Activated T-cell treated with anti-CD3 and anti-CD28 coated beads for 24 hours (primary cell): ENCODE data around the gene ACTL7B.
"Not testable (repeated sequence)": the region's sequence is repeated elsewhere in the genome, so short reads cannot be mapped to it uniquely, and the experiment has no call there.

Experiments
- DNase-seq: peaks from one replicate; pipeline ENCODE4 v3.0.0-alpha.2; 2020; ENCODE audit warnings: low read depth

The ACTL7B gene

DNA sequence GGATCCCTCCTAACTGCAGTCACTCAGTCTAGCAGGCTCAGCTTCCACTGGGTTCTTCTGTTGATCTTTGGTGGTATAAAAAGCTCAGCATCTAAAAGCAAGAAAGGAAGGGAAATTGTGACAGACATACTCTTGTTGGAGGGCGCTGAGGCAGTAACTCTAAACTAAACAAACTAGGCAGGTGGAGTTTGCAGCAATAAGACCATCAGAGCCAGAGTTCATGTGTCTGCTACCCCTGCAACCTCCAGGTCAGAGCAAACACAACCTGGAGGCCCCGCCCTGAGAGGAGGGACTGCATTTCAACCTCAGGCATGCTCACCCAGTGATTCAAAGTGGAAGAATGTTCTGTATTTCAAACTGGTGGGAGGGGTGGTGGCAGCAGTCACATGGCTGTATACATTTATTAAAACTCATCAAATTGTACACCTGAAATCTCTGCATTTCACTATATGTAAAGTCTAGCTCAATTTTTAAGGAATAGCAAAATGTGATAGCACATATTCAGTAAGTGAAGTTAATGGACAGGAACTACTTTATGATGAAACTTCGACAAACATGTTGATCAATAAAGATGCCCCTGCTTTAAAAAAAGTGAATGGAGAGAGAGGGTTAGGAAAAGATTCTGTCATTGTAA, 13.4 kb upstream of the ACTL7B start:
- no peak for DNase-seq

GRCh38 chr9:108867829-108868228, 12.0 kb upstream of the ACTL7B start:
- DNase-seq = no peak

GRCh38 chr9:108867116-108867515, 11.3 kb upstream of the ACTL7B start:
- no peak for DNase-seq

DNA sequence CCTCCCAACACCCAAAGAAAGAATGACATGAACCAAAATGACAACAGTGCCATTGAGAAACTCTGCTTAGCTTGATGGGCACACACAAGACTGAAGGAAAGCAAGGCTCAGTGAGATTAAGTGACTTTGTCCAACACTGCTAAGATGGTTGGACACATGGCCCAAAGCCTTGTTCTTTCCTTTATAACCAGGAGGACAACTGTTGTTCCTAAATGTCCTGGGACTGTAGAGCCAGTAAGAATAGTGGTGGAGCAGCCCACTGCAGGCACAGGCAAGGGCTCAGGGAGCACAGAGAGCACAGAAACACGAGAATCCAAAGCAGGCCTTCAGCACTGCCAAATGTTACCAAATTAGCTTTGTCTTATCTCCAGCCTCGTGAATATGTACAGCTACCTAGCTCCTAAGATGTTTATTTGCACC, 10.2 kb upstream of the ACTL7B start:
- DNase-seq = no peak

- no peak for DNase-seq
Measured at GRCh38 chr9:108865037-108865436, 9.3 kb upstream of the ACTL7B start.

DNA sequence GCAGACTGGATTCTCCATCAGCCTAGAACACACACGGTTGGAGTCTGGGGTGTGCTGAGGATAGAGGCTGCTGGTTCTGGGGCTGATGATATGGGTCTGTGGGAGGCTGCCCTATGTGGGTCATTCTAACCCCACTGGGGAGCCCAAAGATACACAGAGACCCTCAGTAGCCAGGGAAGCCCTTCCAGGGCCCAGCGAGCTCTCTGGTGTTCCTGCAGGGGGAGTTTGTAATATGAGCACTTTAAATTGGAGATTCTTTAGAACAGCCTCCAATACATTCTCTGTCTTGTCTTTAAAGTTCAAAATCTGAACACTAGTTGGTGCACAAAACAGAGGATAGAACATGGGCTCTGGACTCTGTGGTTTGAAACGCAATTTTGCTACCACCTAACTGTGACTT, 8.7 kb upstream of the ACTL7B start:
- DNase-seq = no peak

DNA sequence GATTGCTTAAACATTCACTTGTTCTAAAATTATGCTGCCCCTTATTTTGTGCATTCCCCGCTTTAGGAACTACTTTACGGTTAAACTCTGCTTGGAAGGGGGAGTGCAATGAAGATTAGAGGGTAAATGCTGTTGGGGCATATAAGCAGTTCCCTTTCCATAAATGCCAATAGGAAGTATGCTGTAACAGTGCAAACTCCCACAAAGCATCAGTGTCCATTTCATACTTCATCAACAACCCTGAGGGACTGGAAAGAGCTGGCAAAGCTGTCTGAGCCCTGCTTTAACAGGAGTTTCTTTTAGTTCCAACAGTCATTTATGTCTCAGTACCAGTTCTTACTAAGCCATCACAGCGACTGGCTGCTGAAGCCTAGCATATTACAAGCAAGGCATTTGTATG, 8.1 kb upstream of the ACTL7B start:
- no peak for DNase-seq

GRCh38 chr9:108861997-108862396, 6.2 kb upstream of the ACTL7B start, which contains the start of gene ACTL7A:
Gene ACTL7A, plus strand, starts transcription at chr9:108862266. Its CDS starts 57 bp downstream, at chr9:108862323.
- DNase-seq = no peak

- no peak for DNase-seq
Measured at GRCh38 chr9:108861464-108861863, 5.7 kb upstream of the ACTL7B start.

- DNase-seq = no peak
Measured at GRCh38 chr9:108860764-108861163, 5.0 kb upstream of the ACTL7B start.

DNA sequence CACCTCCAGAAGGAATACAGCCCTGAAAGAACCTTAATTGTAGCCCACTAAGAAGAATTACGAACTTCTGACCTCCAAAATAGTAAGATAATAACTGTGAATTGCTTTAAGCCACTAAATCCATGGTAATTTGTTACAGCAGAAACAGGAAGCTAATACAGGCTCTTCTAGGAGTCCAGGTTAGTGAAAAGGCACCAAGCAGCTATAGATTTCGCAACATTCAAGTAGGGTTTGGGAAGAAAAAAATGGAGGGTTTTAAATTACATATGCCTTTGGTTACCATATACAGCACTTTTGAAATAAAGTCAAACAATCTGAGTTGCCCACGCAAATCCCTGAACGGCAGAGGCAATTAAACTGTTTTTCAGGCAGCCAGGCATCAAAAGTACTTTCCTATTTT, 4.6 kb upstream of the ACTL7B start:
- no peak for DNase-seq

- DNase-seq = no peak
Measured at GRCh38 chr9:108859459-108860114, 3.8 kb upstream of the ACTL7B start.

- no peak for DNase-seq
Measured at GRCh38 chr9:108857572-108857971, 1.8 kb upstream of the ACTL7B start.

DNA sequence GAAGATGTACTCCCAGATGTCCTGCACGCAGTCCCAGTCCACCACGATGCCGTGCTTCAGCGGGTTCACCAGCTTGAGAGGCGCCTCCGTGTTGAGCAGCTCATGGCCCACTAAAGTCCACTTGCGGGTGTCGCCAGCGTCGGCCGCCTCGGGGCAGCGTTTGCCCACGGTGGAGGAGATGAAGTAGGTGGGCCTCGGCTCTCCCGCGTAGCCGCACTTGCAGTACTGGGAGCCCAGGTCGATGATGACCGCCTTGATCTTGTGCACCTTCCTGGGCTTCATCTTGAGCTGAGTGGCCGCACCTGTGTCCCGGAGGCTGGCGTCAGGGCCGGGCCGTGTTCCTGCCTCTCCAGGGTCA, 278 bp downstream of the ACTL7B start:
- no peak for DNase-seq

GRCh38 chr9:108854641-108855528, 901 bp downstream of the ACTL7B start:
- no peak for DNase-seq

DNA sequence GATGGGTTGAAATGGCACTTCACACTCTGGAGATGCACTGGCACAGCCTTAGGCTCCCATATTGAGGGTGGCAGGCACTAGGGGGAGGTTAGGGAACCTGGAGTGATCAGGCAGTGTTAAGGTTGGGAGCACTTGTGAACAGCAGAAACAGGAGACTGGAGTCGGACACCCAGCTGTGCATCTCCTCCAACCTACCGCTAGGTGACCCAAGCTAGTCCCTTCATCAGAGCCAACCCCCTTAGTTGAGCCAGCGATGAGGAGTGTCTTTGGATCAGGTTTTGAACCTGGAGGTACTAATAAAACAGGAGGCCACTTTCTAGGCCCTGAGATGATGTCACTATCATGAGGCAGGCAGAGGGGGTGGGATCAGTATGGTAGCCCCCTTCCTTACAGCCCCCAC, 1.7 kb downstream of the ACTL7B start:
- no peak for DNase-seq

GRCh38 chr9:108852079-108852478, 3.7 kb downstream of the ACTL7B start:
- no peak for DNase-seq

- DNase-seq = no peak
Measured at GRCh38 chr9:108851138-108851537, 4.6 kb downstream of the ACTL7B start.

DNA sequence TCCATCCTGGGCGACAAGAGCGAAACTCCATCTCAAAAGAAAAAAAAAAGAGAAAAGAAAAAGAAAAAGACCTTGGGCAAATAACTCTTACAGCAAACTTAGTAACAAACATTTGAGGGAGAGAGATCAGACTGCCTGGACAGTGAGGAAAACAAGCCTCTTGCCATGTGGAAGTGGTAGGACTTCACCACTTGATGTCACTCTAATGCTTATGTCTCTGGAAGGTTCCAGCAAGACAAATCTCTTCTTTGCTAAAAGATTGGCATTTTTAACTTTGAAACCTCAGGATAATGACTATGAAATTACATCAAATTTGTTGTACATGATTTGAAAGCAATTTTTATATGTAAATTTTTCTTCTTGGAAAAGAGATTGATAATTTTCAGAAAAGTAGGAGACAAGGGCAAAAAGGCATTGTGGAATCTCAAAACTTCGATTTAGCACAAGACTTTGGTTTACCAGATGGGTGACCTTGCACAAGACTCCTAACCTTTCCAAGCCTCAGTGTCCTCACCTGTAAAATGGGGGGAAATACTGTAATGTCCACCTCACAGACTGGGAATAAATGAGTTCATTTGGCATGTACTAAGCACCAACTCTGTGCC, 5.4 kb downstream of the ACTL7B start:
- DNase-seq = no peak

GRCh38 chr9:108848296-108848695, 7.5 kb downstream of the ACTL7B start:
- DNase-seq = not testable (repeated sequence)

- DNase-seq = no peak
Measured at GRCh38 chr9:108845947-108846346, 9.8 kb downstream of the ACTL7B start.

DNA sequence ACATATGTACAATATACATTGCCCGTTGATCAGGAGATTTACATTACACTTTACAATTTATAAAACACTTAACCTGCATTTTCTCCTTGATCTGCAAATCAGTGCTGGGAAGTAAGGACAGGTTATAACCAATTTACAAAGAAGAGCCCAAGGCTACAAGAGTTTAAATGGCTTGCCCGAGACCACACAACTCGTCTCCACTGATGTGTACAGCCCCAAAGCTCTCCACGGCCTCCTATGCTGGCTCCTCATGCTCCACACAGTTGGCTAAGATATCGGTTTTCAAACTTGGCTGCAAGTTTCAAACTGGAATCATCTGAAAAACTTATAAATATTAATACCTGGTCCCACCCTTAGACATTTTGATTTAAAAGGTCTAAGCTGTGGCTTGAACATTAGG, 10.3 kb downstream of the ACTL7B start:
- DNase-seq = no peak

DNA sequence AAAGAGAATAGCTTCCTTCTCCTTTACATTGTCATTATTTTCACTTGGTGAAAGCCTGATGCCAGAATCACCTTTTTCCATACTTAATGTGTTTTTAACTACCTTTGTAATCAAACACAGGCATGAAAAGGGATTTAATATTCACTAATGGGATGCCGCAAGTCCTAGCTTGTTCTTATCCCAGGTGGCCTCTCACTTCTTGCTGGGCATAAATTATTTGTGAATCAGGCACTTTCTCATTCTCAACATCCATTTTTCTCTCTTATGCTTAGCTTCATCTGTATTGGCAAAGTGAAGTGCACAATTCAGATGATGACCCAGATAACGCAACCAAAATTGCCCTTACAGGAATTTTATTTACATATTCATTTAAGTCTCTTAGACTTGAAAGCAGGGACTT, 10.9 kb downstream of the ACTL7B start:
- DNase-seq = no peak
